SK-N-SH (cell line): ENCODE results near the gene USP28. TPM values are rescaled to one million over a fixed set of nuclear protein-coding genes. Genes with fewer than 3 reads are reported as not detected.

Experiments used
- CTCF ChIA-PET: fragments of 300-600, 350-600 bp; formaldehyde crosslinking; extraction: SDS; loops from one replicate; lab custom pipeline; 2021; lab: Yijun Ruan, JAX
- POLR2A ChIA-PET: fragments of 350-600 bp; sonication (Branson Sonifier 250); formaldehyde crosslinking; extraction: SDS; loops from one replicate; lab custom pipeline; 2020; ENCODE audit warnings: antibody characterized with exemption, inconsistent platforms; lab: Yijun Ruan, JAX
- DNase-seq: peaks from one replicate; pipeline ENCODE4 v3.0.0; 2012
- H2AFZ ChIP-seq: fragments of 200-600 bp; sonication (generic); 2 replicates; pipeline ENCODE4 v1.8.1; 2016; ENCODE audit warnings: antibody characterized with exemption, mild to moderate bottlenecking, low read depth
- H3F3A ChIP-seq: fragments of 200-600 bp; sonication (generic); replicated peaks from 2 replicates; pipeline ENCODE3; 2016; ENCODE audit warnings: antibody characterized with exemption, mild to moderate bottlenecking; ENCODE audit not compliant: insufficient read depth
- H3K27ac ChIP-seq, 2 experiments: fragments of 200-500 bp in 1 of 2; fragments of 200-600 bp in 1 of 2; sonication (Bioruptor generic) in 1 of 2; sonication (generic), shearing (Covaris generic) in 1 of 2; 2 replicates each; pipeline versions ENCODE4 v1.5.1 to v1.6.1; 2014 to 2016; ENCODE audit warnings: low read depth in 2 of 2, inconsistent platforms in 1 of 2, low read length in 1 of 2, mild to moderate bottlenecking in 1 of 2, mixed read lengths in 1 of 2
- H3K27me3 ChIP-seq: fragments of 200-600 bp; sonication (generic), shearing (Covaris generic); 2 replicates; pipeline ENCODE4 v1.6.1; 2016; ENCODE audit warnings: mixed run types; ENCODE audit not compliant: insufficient read depth
- H3K36me3 ChIP-seq, 2 experiments: fragments of 200-500 bp in 1 of 2; fragments of 200-600 bp in 1 of 2; sonication (Bioruptor generic) in 1 of 2; sonication (generic) in 1 of 2; replicated peaks in 1 of 2; 2 replicates each; pipeline versions ENCODE3 to v1.5.1; 2014 to 2016; ENCODE audit warnings: low read length in 1 of 2, mild to moderate bottlenecking in 1 of 2; ENCODE audit not compliant: insufficient read depth in 2 of 2, control insufficient read depth in 1 of 2
- H3K4me1 ChIP-seq, 2 experiments: fragments of 200-500 bp in 1 of 2; fragments of 200-600 bp in 1 of 2; sonication (Bioruptor generic) in 1 of 2; sonication (generic), shearing (Covaris generic) in 1 of 2; 2 replicates each; pipeline versions ENCODE4 v1.5.1 to v1.6.1; 2014 to 2016; ENCODE audit warnings: low read depth in 1 of 2, low read length in 1 of 2, mixed run types in 1 of 2; ENCODE audit not compliant: insufficient read depth in 2 of 2, control insufficient read depth in 1 of 2
- H3K4me2 ChIP-seq: fragments of 200-600 bp; sonication (generic), shearing (Covaris generic); 2 replicates; pipeline ENCODE4 v1.6.1; 2017; ENCODE audit warnings: mixed run types
- H3K4me3 ChIP-seq, 2 experiments: fragments of 200-500 bp in 1 of 2; fragments of 200-600 bp in 1 of 2; sonication (Bioruptor generic) in 1 of 2; sonication (generic), shearing (Covaris generic) in 1 of 2; 2 replicates each; pipeline versions ENCODE4 v1.5.1 to v1.8.1; 2014 to 2016; ENCODE audit warnings: low read depth in 2 of 2, inconsistent platforms in 1 of 2, low read length in 1 of 2, mild to moderate bottlenecking in 1 of 2, mixed read lengths in 1 of 2, moderate library complexity in 1 of 2
- H3K79me2 ChIP-seq: fragments of 200-600 bp; sonication (generic); 2 replicates; pipeline ENCODE4 v1.8.1; 2017; ENCODE audit warnings: mild to moderate bottlenecking; ENCODE audit not compliant: insufficient read depth
- H3K9ac ChIP-seq: fragments of 200-600 bp; sonication (generic); 2 replicates; pipeline ENCODE4 v1.6.1; 2017; ENCODE audit warnings: mixed run types
- H3K9me2 ChIP-seq: fragments of 200-600 bp; sonication (generic); 2 replicates; pipeline ENCODE4 v1.6.1; 2017; ENCODE audit warnings: mixed run types
- H3K9me3 ChIP-seq: fragments of 200-600 bp; sonication (generic); 2 replicates; pipeline ENCODE4 v1.6.1; 2017; ENCODE audit warnings: mixed run types, mild to moderate bottlenecking, moderate library complexity
- H4K20me1 ChIP-seq: fragments of 200-600 bp; sonication (generic); 2 replicates; pipeline ENCODE4 v1.6.1; 2017; ENCODE audit warnings: mild to moderate bottlenecking, mixed run types; ENCODE audit not compliant: insufficient read depth
- CHD2 ChIP-seq: fragments of 150-350 bp; IDR thresholded peaks from 2 replicates; pipeline ENCODE4 v1.6.1; 2018; ENCODE audit warnings: low read length; ENCODE audit not compliant: partially characterized antibody
- ELF1 ChIP-seq: IDR thresholded peaks from 2 replicates; pipeline ENCODE4 v1.4.0; 2012
- EP300 ChIP-seq, 2 experiments: IDR thresholded peaks; 2 replicates each; pipeline versions ENCODE4 v1.4.0 to v1.6.1; 2012; ENCODE audit warnings: borderline replicate concordance in 1 of 2, low read depth in 1 of 2, low read length in 1 of 2
- FOSL2 ChIP-seq: IDR thresholded peaks from 2 replicates; pipeline ENCODE4 v1.4.0; 2012; ENCODE audit warnings: low read depth, mild to moderate bottlenecking, moderate library complexity, borderline replicate concordance
- FOXJ3 ChIP-seq: sonication (generic); formaldehyde crosslinking; IDR thresholded peaks from 2 replicates; pipeline ENCODE4 v1.5.1; 2020; ENCODE audit warnings: mild to moderate bottlenecking, missing genetic modification reagents
- FOXM1 ChIP-seq: IDR thresholded peaks from 2 replicates; pipeline ENCODE4 v1.4.0; 2012; ENCODE audit warnings: low read depth, mild to moderate bottlenecking
- GATA2 ChIP-seq: sonication (generic); formaldehyde crosslinking; IDR thresholded peaks from 2 replicates; pipeline ENCODE4 v1.5.0; 2020; ENCODE audit warnings: mild to moderate bottlenecking, missing genetic modification reagents
- JUND ChIP-seq: IDR thresholded peaks from 2 replicates; pipeline ENCODE4 v1.4.0; 2012
- MAX ChIP-seq: IDR thresholded peaks from 2 replicates; pipeline ENCODE4 v1.4.0; 2012; ENCODE audit warnings: low read depth
- POLR2AphosphoS5 ChIP-seq: IDR thresholded peaks from 2 replicates; pipeline ENCODE4 v1.6.1; 2012; ENCODE audit warnings: low read depth, low read length
- RAD21 ChIP-seq: IDR thresholded peaks from 2 replicates; pipeline ENCODE4 v1.6.1; 2012; ENCODE audit warnings: mild to moderate bottlenecking, low read length
- RCOR1 ChIP-seq: fragments of 150-350 bp; IDR thresholded peaks from 2 replicates; pipeline ENCODE4 v1.6.1; 2017; ENCODE audit warnings: antibody characterized with exemption, low read length
- RXRA ChIP-seq: IDR thresholded peaks from 2 replicates; pipeline ENCODE4 v1.4.0; 2012; ENCODE audit warnings: low read depth, mild to moderate bottlenecking, borderline replicate concordance
- SMC3 ChIP-seq: IDR thresholded peaks from 2 replicates; pipeline ENCODE4 v1.6.1; 2012; ENCODE audit warnings: low read depth, low read length, improper control_type of control experiment
- TAF1 ChIP-seq: IDR thresholded peaks from 2 replicates; pipeline ENCODE4 v1.6.1; 2012; ENCODE audit warnings: low read depth, mild to moderate bottlenecking, low read length, moderate library complexity, borderline replicate concordance
- USF2 ChIP-seq: fragments of 150-350 bp; IDR thresholded peaks from 2 replicates; pipeline ENCODE4 v1.6.1; 2017; ENCODE audit warnings: antibody characterized with exemption, low read length, low read depth, borderline replicate concordance
- YY1 ChIP-seq: IDR thresholded peaks from 2 replicates; pipeline ENCODE4 v1.4.0; 2012; ENCODE audit warnings: low read depth, mild to moderate bottlenecking
- WGBS: methylation state at CpG from one replicate; pipeline ENCODE4 v1.1.6; 2017; ENCODE audit warnings: low lambda C conversion rate; 5-methylcytosine and 5-hydroxymethylcytosine counted together
- polyA plus RNA-seq, 3 experiments: library from polyadenylated mRNA; depleted of rRNA; stranded (reverse); fragments of >200 nt; gene quantifications; 2 replicates each; pipeline ENCODE4 v1.2.3, GENCODE V29; 2012

Gene USP28
- polyA plus RNA-seq, 1 of the 3 experiments (the other 2 are of a cell fraction): 20.0 TPM

GRCh38 chr11:113847580-113847979, 27.8 kb downstream of the USP28 start:
- ChIA-PET CTCF (interaction anchor here (0.9 kb wide), 1 partner anchor 414 kb away, joined by 4 read pairs; no protein-coding TSS in a partner anchor), POLR2A (no interaction called here)
- no peaks in the 10 kb centered on the region for H3K79me2 ChIP-seq
- H3K4me1 ChIP-seq: no peaks in the 10 kb centered on the region
- TF ChIP-seq GATA2 (CRISPR knock-in tag) (no peak), SMC3 (no peak), JUND (no peak), FOSL2 (no peak), TAF1 (no peak), EP300 (IDR thresholded peaks at IDR 0.05; ENCODE audit: borderline replicate concordance in 1 of 2, low read depth in 1 of 2, low read length in 1 of 2) (no peak), FOXJ3 (CRISPR knock-in tag) (no peak), FOXM1 (no peak), CHD2 (no peak), RXRA (no peak), ELF1 (no peak), YY1 (no peak), USF2 (no peak), MAX (no peak), POLR2AphosphoS5 (no peak)
- H3K9me3 ChIP-seq: no peaks in the 10 kb centered on the region
- H4K20me1 ChIP-seq: no peaks in the 10 kb centered on the region
- H2AFZ ChIP-seq: no peak overlapping the region; the same call in 1 of the 2 replicates
- H3K36me3 ChIP-seq: peaks cover 18 to 23% of the 10 kb centered on the region in 2 experiments
- no peaks in the 10 kb centered on the region for H3K27me3 ChIP-seq
- H3K4me3 ChIP-seq: no peak overlapping the region
- no peaks in the 10 kb centered on the region for H3K9me2 ChIP-seq
- no peak for DNase-seq
- no peaks in the 10 kb centered on the region for H3F3A ChIP-seq
- H3K27ac ChIP-seq: no peak overlapping the region
- H3K4me2 ChIP-seq: no peak overlapping the region
- H3K9ac ChIP-seq: no peak overlapping the region

- no peak for TF ChIP-seq RCOR1
- no peak for TF ChIP-seq FOXJ3 (CRISPR knock-in tag)
- no peak for TF ChIP-seq RAD21
- POLR2A ChIA-PET: no interaction called here
- no peaks in the 10 kb centered on the region for H3F3A ChIP-seq
- no peaks in the 10 kb centered on the region for H3K4me1 ChIP-seq
- 92% methylated on average over 6 of the region's 6 CpGs for WGBS
- no peak overlapping the region for H3K4me3 ChIP-seq
- no peaks in the 10 kb centered on the region for H3K9me2 ChIP-seq
- H3K27me3 ChIP-seq: no peaks in the 10 kb centered on the region
- DNase-seq: no peak
- no peak overlapping the region for H3K9ac ChIP-seq
- CTCF ChIA-PET: interaction anchor here (0.9 kb wide), 1 partner anchor 415 kb away, joined by 4 read pairs; no protein-coding TSS in a partner anchor
- H3K36me3 ChIP-seq: peaks cover 18 to 20% of the 10 kb centered on the region in 2 experiments
- no peak overlapping the region for H3K27ac ChIP-seq
- H4K20me1 ChIP-seq: no peaks in the 10 kb centered on the region
- no peak overlapping the region for H2AFZ ChIP-seq
- no peaks in the 10 kb centered on the region for H3K9me3 ChIP-seq
- no peaks in the 10 kb centered on the region for H3K79me2 ChIP-seq
- H3K4me2 ChIP-seq: no peak overlapping the region
Observed at GRCh38 chr11:113847111-113847510, 28.3 kb downstream of the USP28 start.
